Adipose tissue (tissue), 3 donors: ENCODE measurements around the gene KREMEN2. TPM values are rescaled to one million over a fixed set of nuclear protein-coding genes. Genes with fewer than 3 reads are reported as not detected.

Experiments
- H3K27ac ChIP-seq: one replicate; pipeline ENCODE4 v1.5.1; 2013; ENCODE audit warnings: low read depth, low read length
- WGBS, 3 donors: extraction: QIAGEN DNeasy Blood & Tissue Kit; methylation state at CpG; one replicate each; pipeline ENCODE4 v1.1.7; 2013; 5-methylcytosine and 5-hydroxymethylcytosine counted together
- polyA plus RNA-seq, 3 donors: library from polyadenylated mRNA; stranded (reverse); fragments of 200-250 nt; gene quantifications; one replicate each; pipeline ENCODE4 v1.2.3, GENCODE V29; 2013
- donor health status: healthy with polysubstance abuse.
- donor health status: Bipolar disorder and iron deficiency.
- donor health status: healthy.

Gene KREMEN2
- polyA plus RNA-seq, 3 donors, result 0.07 to 0.22 TPM; not detected in 1

DNA sequence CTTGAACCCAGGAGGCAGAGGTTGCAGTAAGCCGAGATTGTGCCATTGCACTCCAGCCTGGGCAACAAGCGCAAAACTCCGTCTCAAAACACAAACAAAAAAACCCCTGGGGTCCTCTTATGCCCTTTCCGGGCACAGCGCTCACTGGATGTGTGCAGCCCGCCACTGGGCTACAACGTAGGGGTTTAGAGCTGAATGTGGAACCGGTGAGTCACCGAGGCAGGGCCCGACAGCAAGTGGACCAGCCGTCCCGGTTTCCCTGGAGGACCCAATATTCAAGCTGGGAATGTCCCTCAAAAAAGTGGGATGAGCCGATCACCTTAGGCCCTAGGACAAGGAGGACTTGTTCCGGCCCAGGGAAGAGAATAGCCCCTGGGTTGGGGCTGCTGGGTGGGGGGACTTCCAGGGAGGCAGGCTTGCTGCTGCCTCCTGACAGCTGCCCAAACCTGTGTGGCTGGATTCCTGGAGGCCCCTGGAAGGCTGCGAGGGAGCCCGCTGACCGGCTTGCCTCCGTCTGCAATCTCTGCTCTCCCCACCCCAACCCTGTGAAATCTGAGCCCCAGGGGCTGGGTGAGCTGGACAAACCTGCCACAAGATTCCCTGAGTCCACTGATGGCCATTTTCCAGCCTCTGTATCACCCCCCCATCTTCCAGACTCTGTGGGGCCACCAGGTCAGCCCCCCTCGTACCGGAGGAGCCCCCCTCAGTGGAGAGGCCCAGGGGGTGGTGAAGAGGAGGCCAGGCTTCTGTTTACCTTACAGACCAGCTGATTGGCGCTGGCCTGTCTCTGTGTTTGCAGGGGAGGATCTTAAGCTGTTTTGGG, 45.7 kb downstream of the KREMEN2 start:
- 38 to 64% (median 57%) methylated on average over 21 of the region's 21 CpGs for WGBS, 3 donors
- H3K27ac ChIP-seq, result no peak overlapping the region

GRCh38 chr16:3010510-3010909, 46.4 kb downstream of the KREMEN2 start:
- WGBS, 3 donors, result 87 to 96% (median 93%) methylated on average over 8 of the region's 8 CpGs
- H3K27ac ChIP-seq, result no peak overlapping the region

DNA sequence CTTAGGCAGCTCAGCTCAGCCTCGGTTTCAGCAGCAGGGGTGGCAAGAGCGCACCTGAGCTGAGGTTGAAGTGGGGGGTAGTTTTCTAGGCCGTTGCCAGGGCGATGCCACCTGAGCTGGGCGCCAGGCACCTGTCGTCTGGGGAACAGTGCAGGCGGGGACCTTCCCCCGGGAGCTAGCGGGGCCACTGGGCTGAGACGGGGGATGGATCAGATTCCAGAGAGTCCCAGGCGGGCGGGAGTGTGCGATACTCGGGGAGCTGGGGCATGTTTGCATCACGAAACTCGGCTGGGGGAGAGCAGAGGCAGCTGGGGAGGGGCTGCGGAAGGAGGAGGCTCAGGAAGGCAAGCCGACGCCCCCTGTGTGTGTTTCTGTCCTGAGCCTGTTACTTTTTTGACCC, 48.2 kb downstream of the KREMEN2 start:
- H3K27ac ChIP-seq, result no peak overlapping the region
- 11 to 46% (median 28%) methylated on average over 19 of the region's 19 CpGs for WGBS, 3 donors

DNA sequence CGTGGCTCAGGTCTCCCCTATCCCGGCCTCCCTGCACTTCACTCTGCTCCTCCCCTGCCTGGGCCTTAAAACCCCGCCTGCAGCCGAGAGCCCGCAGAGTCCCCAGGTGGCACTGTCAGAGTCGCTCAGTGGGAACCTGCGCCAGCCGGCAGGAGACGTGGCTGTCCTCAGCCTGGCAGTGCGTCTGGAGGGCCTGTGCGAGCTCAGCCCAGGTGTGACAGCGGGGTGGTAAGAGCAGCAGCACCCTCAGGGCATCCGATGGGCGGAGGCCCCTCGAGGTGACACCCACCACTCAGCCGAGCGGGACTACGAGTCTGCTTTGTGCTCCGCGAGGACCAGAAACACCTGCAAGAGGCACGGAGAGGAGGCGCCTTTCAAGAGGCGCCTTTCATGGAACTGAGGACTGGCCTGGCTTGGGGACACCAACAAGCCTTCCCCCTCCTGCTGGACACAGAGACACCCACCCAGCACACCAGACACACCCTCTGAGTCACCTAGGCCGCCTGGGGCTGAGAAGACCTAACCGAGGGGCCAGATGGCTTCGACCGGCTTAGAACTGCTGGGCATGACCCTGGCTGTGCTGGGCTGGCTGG, 48.8 kb downstream of the KREMEN2 start, which contains the start of gene CLDN9:
TSS of gene CLDN9 (plus strand) at position 96 of the 593 bp plus-strand sequence. CDS start at position 536, 440 bp downstream.
- 29 to 48% (median 41%) methylated on average over 27 of the region's 27 CpGs for WGBS, 3 donors
- no peak within 1 kb of the TSS for H3K27ac ChIP-seq

DNA sequence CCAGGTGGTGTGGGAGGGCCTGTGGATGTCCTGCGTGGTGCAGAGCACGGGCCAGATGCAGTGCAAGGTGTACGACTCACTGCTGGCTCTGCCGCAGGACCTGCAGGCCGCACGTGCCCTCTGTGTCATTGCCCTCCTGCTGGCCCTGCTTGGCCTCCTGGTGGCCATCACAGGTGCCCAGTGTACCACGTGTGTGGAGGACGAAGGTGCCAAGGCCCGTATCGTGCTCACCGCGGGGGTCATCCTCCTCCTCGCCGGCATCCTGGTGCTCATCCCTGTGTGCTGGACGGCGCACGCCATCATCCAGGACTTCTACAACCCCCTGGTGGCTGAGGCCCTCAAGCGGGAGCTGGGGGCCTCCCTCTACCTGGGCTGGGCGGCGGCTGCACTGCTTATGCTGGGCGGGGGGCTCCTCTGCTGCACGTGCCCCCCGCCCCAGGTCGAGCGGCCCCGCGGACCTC, 49.4 kb downstream of the KREMEN2 start:
- 50 to 77% (median 64%) methylated on average over 22 to 27 of the region's 27 CpGs for WGBS, 3 donors
- H3K27ac ChIP-seq, result no peak overlapping the region

DNA sequence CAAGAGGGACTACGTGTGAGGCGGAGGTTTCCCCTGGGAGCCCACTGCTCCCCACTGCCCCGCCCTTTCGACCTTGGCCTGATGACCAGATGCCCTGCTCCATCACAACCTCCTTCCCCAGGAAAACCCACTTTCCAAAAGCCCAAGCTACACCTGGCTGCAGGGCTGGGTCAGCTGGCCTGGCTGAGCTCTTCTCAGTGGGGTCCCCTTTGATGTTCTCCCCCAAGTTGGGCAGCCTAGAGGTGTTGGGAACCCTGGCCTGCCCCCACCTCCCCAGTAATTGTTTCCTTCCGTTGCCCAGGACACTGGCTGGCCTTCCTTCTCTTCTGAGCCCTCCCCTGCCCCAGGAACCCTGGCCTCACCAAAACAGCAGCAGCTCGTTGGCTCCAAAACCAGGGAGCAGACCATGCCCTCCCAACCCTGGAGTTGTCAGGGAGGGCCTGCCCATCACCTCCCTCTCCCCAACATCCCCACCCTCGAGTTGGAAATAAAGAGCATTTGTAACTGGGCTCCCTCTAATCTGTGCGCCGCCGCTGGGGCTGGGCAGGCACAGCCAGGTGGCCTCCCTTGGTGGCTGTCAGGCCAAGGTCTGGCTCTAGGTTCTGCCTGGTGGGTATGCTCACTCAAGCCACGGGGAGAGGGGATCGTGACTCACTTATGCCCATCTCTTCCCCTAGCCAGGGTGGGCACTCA, 50.1 kb downstream of the KREMEN2 start:
- 62 to 65% (median 63%) methylated on average over 12 of the region's 12 CpGs for WGBS, 3 donors
- no peak overlapping the region for H3K27ac ChIP-seq

- WGBS, 3 donors, result 84 to 92% (median 86%) methylated on average over 6 of the region's 6 CpGs
- no peak overlapping the region for H3K27ac ChIP-seq
These were observed 50.9 kb downstream of the KREMEN2 start for GRCh38 chr16:3014971-3015370.

DNA sequence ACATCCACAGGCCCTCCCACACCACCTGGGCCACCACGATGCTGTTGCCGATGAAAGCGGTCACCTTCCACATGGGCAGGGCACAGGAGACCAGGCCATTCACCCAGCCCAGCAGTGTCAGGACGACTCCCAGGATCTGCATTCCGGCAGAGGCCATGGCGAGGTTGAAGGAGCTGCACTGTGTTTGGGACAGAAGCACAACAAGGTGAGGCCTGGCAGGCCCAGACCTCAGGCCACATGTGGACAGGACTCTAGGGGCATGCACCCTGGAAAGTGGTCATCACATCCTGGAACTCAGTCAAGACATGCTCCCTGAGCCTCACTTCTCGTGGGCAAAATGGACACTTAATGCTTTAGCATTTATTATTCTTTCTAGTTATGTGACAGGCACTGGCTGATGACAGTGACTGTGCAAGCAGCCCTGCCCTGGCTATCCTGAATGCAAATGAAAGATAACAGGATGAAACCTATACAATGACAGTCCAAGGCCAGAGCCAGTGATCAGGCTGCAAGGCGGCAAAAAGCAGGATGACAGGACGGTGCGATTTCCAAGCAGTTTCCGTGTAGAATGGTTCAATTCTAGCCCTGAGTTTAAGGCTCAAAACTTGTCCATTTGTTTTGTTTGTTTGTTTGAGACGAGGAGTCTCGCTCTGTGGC, 51.9 kb downstream of the KREMEN2 start:
- no peak overlapping the region for H3K27ac ChIP-seq
- 88 to 89% (median 89%) methylated on average over 13 of the region's 13 CpGs for WGBS, 3 donors

DNA sequence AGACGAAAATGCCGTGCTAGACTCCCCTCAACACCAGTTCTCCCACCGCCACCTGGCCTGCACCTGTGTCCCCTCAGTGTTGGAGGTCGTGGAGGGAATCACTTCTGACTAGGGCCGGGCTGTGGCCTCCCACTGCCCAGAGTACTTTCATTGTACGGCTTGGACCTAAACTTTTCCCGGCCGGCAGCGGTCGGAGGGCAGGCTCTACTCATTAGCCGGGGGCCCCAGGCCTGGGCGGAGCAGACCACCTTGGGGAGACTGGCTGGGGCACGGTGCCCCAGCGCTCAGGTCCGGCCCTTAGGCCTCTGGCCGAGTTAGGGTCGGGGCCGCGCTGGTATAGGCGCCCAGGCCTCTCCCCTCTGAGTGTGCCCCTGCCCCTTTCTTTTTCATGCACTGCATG, 53.3 kb downstream of the KREMEN2 start:
- no peak overlapping the region for H3K27ac ChIP-seq
- 55 to 83% (median 72%) methylated on average over 20 of the region's 20 CpGs for WGBS, 3 donors

Other genes with a start within 250 kb of the KREMEN2 start
- 1 to 10 TPM in 2 of 3 donors, under 1 TPM in 1; 0.68 to 1.7 (median 1.3) TPM for gene PRSS27, start 244.1 kb upstream of the KREMEN2 start, polyA plus RNA-seq
- 100 to 1,000 TPM; 342 to 782 (median 459) TPM for gene SRRM2, start 211.6 kb upstream of the KREMEN2 start, polyA plus RNA-seq
- 100 to 1,000 TPM; 158 to 472 (median 364) TPM for gene ELOB, start 187.0 kb upstream of the KREMEN2 start, polyA plus RNA-seq
- not detected for gene PRSS33, start 176.7 kb upstream of the KREMEN2 start, polyA plus RNA-seq
- gene PRSS41, start 165.8 kb upstream of the KREMEN2 start, polyA plus RNA-seq, result not detected
- gene PRSS21, start 147.0 kb upstream of the KREMEN2 start, polyA plus RNA-seq, result under 1 TPM in 2 of 3 donors, not detected in 1; 0.39 to 0.77 TPM
- gene ZG16B, start 134.0 kb upstream of the KREMEN2 start, polyA plus RNA-seq, result 1 to 10 TPM in 1 of 3 donors, under 1 TPM in 1, not detected in 1; 0.18 to 2.4 TPM
- gene PRSS22, start 106.1 kb upstream of the KREMEN2 start, polyA plus RNA-seq, result 1 to 10 TPM in 2 of 3 donors, not detected in 1; 1.2 to 7.9 TPM
- gene FLYWCH2, start 81.1 kb upstream of the KREMEN2 start, polyA plus RNA-seq, result 10 to 100 TPM; 15.8 to 43.1 (median 32.4) TPM
- gene FLYWCH1, start 52.3 kb upstream of the KREMEN2 start, polyA plus RNA-seq, result 10 to 100 TPM in 2 of 3 donors, 1 to 10 TPM in 1; 8.8 to 23.7 (median 20.9) TPM
- 1 to 10 TPM; 2.9 to 7.7 (median 4.7) TPM for gene PAQR4, start 5.1 kb downstream of the KREMEN2 start, polyA plus RNA-seq
- 1 to 10 TPM in 2 of 3 donors, under 1 TPM in 1; 0.90 to 2.2 (median 1.5) TPM for gene PKMYT1, start 16.2 kb downstream of the KREMEN2 start, polyA plus RNA-seq
- 1 to 10 TPM in 1 of 3 donors, under 1 TPM in 1, not detected in 1; 0.30 to 2.8 TPM for gene CLDN9, start 48.6 kb downstream of the KREMEN2 start, polyA plus RNA-seq
- gene CLDN6, start 53.9 kb downstream of the KREMEN2 start, polyA plus RNA-seq, result under 1 TPM in 1 of 3 donors, not detected in 2; 0.86 TPM
- gene TNFRSF12A, start 56.1 kb downstream of the KREMEN2 start, polyA plus RNA-seq, result 100 to 1,000 TPM in 1 of 3 donors, 10 to 100 TPM in 2; 23.7 to 149 (median 50.2) TPM
- gene HCFC1R1, start 59.7 kb downstream of the KREMEN2 start, polyA plus RNA-seq, result 100 to 1,000 TPM in 1 of 3 donors, 10 to 100 TPM in 2; 28.0 to 107 (median 55.0) TPM
- gene THOC6, start 59.8 kb downstream of the KREMEN2 start, polyA plus RNA-seq, result 10 to 100 TPM; 11.3 to 25.2 (median 24.8) TPM
- 10 to 100 TPM in 1 of 3 donors, 1 to 10 TPM in 1, under 1 TPM in 1; 0.45 to 77.9 (median 2.8) TPM for gene BICDL2, start 72.7 kb downstream of the KREMEN2 start, polyA plus RNA-seq
- gene MMP25, start 82.3 kb downstream of the KREMEN2 start, polyA plus RNA-seq, result 10 to 100 TPM in 2 of 3 donors, under 1 TPM in 1; 0.84 to 57.3 (median 11.4) TPM
- gene IL32, start 101.4 kb downstream of the KREMEN2 start, polyA plus RNA-seq, result 100 to 1,000 TPM in 1 of 3 donors, 10 to 100 TPM in 2; 77.7 to 209 (median 87.0) TPM
- not detected for gene ZSCAN10, start 135.0 kb downstream of the KREMEN2 start, polyA plus RNA-seq
- gene ZNF205, start 148.3 kb downstream of the KREMEN2 start, polyA plus RNA-seq, result 10 to 100 TPM in 2 of 3 donors, 1 to 10 TPM in 1; 8.7 to 16.0 (median 13.2) TPM
- gene ZNF213, start 170.8 kb downstream of the KREMEN2 start, polyA plus RNA-seq, result 1 to 10 TPM; 5.1 to 6.6 (median 5.2) TPM
- gene OR1F1, start 223.9 kb downstream of the KREMEN2 start, polyA plus RNA-seq, result not detected